GM23338 (cell line): ENCODE data around the gene CENPK. TPM values are rescaled to one million over a fixed set of nuclear protein-coding genes. Genes with fewer than 3 reads are reported as not detected.

Source experiments
- ATAC-seq: fragments of 200-7000 bp; cut with Tn5 transposase; 3 replicates; pipeline ENCODE4 v1.9.1; 2020
- DNase-seq: peaks from one replicate; pipeline ENCODE4 v3.0.0-alpha.2; 2015; ENCODE audit warnings: low spot score
- H2AFZ ChIP-seq: fragments of 200-600 bp; sonication (generic); 2 replicates; pipeline ENCODE4 v1.8.0; 2016; ENCODE audit warnings: antibody characterized with exemption, mild to moderate bottlenecking, moderate library complexity
- H3F3A ChIP-seq: fragments of 200-600 bp; sonication (generic); replicated peaks from 2 replicates; pipeline ENCODE4 v1.8.0; 2017; ENCODE audit warnings: antibody characterized with exemption, mixed run types, low read depth
- H3K27ac ChIP-seq: fragments of 200-600 bp; sonication (generic); 2 replicates; pipeline ENCODE4 v1.6.1; 2016; ENCODE audit warnings: low read depth
- H3K27me3 ChIP-seq: fragments of 200-600 bp; sonication (generic); 2 replicates; pipeline ENCODE4 v1.8.0; 2016; ENCODE audit warnings: mild to moderate bottlenecking, mixed run types, moderate library complexity; ENCODE audit not compliant: insufficient read depth
- H3K36me3 ChIP-seq: fragments of 200-600 bp; sonication (generic); 2 replicates; pipeline ENCODE4 v1.8.0; 2016; ENCODE audit warnings: mild to moderate bottlenecking; ENCODE audit not compliant: insufficient read depth
- H3K4me1 ChIP-seq: fragments of 200-600 bp; sonication (generic); 2 replicates; pipeline ENCODE4 v1.8.0; 2016; ENCODE audit warnings: mild to moderate bottlenecking, moderate library complexity; ENCODE audit not compliant: insufficient read depth
- H3K4me2 ChIP-seq: fragments of 200-600 bp; sonication (generic); 2 replicates; pipeline ENCODE4 v1.7.1; 2017; ENCODE audit warnings: mixed run types
- H3K4me3 ChIP-seq: fragments of 200-600 bp; sonication (generic); 2 replicates; pipeline ENCODE4 v1.6.1; 2016; ENCODE audit warnings: mixed run types
- H3K79me2 ChIP-seq: fragments of 200-600 bp; sonication (generic); replicated peaks from 2 replicates; pipeline ENCODE4 v1.8.0; 2017; ENCODE audit warnings: mild to moderate bottlenecking; ENCODE audit not compliant: insufficient read depth
- H3K9me2 ChIP-seq: fragments of 200-600 bp; sonication (generic); 2 replicates; pipeline ENCODE4 v1.8.0; 2017; ENCODE audit not compliant: insufficient read depth
- H4K20me1 ChIP-seq: fragments of 200-600 bp; sonication (generic); replicated peaks from 2 replicates; pipeline ENCODE4 v1.8.0; 2017; ENCODE audit warnings: mild to moderate bottlenecking; ENCODE audit not compliant: insufficient read depth
- H3K27ac Mint-ChIP-seq: 2 replicates; pipeline ENCODE4 v1.8.0; 2020; ENCODE audit warnings: inconsistent platforms, mild to moderate bottlenecking, moderate library complexity, mixed read lengths
- H3K27me3 Mint-ChIP-seq: 3 replicates; pipeline ENCODE4 v1.8.0; 2022; ENCODE audit warnings: low read depth, mild to moderate bottlenecking, moderate library complexity, mixed read lengths, inconsistent platforms; ENCODE audit not compliant: insufficient read depth, poor library complexity
- H3K36me3 Mint-ChIP-seq: 3 replicates; pipeline ENCODE4 v1.8.0; 2021; ENCODE audit warnings: low read depth, mild to moderate bottlenecking, inconsistent platforms, moderate library complexity, mixed read lengths
- H3K4me1 Mint-ChIP-seq: 3 replicates; pipeline ENCODE4 v1.8.0; 2020; ENCODE audit warnings: mild to moderate bottlenecking, inconsistent platforms, mixed read lengths
- H3K4me3 Mint-ChIP-seq: 3 replicates; pipeline ENCODE4 v1.8.0; 2021; ENCODE audit warnings: moderate library complexity, mild to moderate bottlenecking, inconsistent platforms, mixed read lengths
- H3K9me3 Mint-ChIP-seq: 3 replicates; pipeline ENCODE4 v1.8.0; 2020; ENCODE audit warnings: moderate library complexity, mild to moderate bottlenecking, inconsistent platforms, mixed read lengths
- CREB1 ChIP-seq: fragments of 250-450 bp; sonication (Bioruptor Pico); IDR thresholded peaks from 2 replicates; pipeline ENCODE4 v1.5.0; 2020; ENCODE audit warnings: low read depth, mild to moderate bottlenecking, moderate library complexity
- EZH2phosphoT487 ChIP-seq: fragments of 200-600 bp; sonication (generic); IDR thresholded peaks from one replicate; pipeline ENCODE4 v1.8.1; 2018; ENCODE audit warnings: antibody characterized with exemption; ENCODE audit not compliant: unreplicated experiment
- POLR2AphosphoS5 ChIP-seq: IDR thresholded peaks from 2 replicates; pipeline ENCODE4 v1.6.1; 2016; ENCODE audit warnings: antibody characterized with exemption, low read depth
- ZNF114 ChIP-seq: fragments of 250-450 bp; sonication (Bioruptor Pico); IDR thresholded peaks from 2 replicates; pipeline ENCODE4 v1.5.0; 2020; ENCODE audit warnings: mild to moderate bottlenecking, moderate library complexity
- polyA plus RNA-seq: library from polyadenylated mRNA; unstranded; fragments of >200 nt; fragmentation: Nextera tagmentation; extraction: Ambion mirVana; gene quantifications from 2 replicates; pipeline ENCODE4 v1.2.1, GENCODE V29; 2016
- total RNA-seq: library from RNA; depleted of rRNA; stranded (reverse); fragments of >200 nt; shearing (Covaris generic); gene quantifications from 2 replicates; pipeline ENCODE4 v1.2.3, GENCODE V29; 2014
- TF ChIP-seq, protein P1 (sequence below): fragments of 250-450 bp; sonication (Bioruptor Pico); IDR thresholded peaks from 2 replicates; pipeline ENCODE4 v1.5.0; 2020; ENCODE audit warnings: mild to moderate bottlenecking, moderate library complexity

The CENPK gene
- total and polyA plus RNA-seq, 2 experiments from 2014 or later, result 50.2 to 137 TPM

DNA sequence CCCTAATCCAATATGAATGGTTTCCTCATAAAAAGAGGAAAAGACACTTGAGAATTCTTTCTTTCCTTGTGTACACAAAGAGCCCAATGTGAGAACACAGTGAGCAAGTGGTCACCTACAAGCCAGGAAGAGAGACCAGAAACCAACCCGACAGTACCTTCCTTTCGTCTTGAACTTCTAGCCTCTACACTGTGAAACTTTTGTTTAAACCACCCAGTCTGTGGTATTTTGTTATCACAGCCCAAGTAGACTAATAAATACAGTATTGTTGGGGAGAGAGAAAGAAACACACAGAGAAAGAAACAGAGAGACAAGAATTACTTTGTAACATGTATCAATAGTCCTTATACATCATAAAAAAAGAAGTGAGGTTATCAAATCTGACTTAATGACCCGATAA, 37.2 kb downstream of the CENPK start:
- Histone ChIP-seq H3K79me2 (no peaks in the 10 kb centered on the region), H2AFZ (no peak overlapping the region), H3F3A (no peaks in the 10 kb centered on the region), H3K4me1 (no peaks in the 10 kb centered on the region), H3K27ac (no peak overlapping the region), H3K9me2 (no peaks in the 10 kb centered on the region), H4K20me1 (no peaks in the 10 kb centered on the region), H3K36me3 (no peaks in the 10 kb centered on the region), H3K27me3 (no peaks in the 10 kb centered on the region), H3K4me3 (no peak overlapping the region), H3K4me2 (no peak overlapping the region)
- no peak for ATAC-seq
- peaks cover 22% of the 10 kb centered on the region; the same call in 2 of the 3 replicates for H3K36me3 Mint-ChIP-seq
- no peaks in the 10 kb centered on the region for H3K9me3 Mint-ChIP-seq
- no peak for DNase-seq
- H3K27ac Mint-ChIP-seq, result no peak overlapping the region
- TF ChIP-seq CREB1 (CRISPR knock-in tag) (no peak), EZH2phosphoT487 (no peak), ZNF114 (no peak)
- TF ChIP-seq, protein P1, sequence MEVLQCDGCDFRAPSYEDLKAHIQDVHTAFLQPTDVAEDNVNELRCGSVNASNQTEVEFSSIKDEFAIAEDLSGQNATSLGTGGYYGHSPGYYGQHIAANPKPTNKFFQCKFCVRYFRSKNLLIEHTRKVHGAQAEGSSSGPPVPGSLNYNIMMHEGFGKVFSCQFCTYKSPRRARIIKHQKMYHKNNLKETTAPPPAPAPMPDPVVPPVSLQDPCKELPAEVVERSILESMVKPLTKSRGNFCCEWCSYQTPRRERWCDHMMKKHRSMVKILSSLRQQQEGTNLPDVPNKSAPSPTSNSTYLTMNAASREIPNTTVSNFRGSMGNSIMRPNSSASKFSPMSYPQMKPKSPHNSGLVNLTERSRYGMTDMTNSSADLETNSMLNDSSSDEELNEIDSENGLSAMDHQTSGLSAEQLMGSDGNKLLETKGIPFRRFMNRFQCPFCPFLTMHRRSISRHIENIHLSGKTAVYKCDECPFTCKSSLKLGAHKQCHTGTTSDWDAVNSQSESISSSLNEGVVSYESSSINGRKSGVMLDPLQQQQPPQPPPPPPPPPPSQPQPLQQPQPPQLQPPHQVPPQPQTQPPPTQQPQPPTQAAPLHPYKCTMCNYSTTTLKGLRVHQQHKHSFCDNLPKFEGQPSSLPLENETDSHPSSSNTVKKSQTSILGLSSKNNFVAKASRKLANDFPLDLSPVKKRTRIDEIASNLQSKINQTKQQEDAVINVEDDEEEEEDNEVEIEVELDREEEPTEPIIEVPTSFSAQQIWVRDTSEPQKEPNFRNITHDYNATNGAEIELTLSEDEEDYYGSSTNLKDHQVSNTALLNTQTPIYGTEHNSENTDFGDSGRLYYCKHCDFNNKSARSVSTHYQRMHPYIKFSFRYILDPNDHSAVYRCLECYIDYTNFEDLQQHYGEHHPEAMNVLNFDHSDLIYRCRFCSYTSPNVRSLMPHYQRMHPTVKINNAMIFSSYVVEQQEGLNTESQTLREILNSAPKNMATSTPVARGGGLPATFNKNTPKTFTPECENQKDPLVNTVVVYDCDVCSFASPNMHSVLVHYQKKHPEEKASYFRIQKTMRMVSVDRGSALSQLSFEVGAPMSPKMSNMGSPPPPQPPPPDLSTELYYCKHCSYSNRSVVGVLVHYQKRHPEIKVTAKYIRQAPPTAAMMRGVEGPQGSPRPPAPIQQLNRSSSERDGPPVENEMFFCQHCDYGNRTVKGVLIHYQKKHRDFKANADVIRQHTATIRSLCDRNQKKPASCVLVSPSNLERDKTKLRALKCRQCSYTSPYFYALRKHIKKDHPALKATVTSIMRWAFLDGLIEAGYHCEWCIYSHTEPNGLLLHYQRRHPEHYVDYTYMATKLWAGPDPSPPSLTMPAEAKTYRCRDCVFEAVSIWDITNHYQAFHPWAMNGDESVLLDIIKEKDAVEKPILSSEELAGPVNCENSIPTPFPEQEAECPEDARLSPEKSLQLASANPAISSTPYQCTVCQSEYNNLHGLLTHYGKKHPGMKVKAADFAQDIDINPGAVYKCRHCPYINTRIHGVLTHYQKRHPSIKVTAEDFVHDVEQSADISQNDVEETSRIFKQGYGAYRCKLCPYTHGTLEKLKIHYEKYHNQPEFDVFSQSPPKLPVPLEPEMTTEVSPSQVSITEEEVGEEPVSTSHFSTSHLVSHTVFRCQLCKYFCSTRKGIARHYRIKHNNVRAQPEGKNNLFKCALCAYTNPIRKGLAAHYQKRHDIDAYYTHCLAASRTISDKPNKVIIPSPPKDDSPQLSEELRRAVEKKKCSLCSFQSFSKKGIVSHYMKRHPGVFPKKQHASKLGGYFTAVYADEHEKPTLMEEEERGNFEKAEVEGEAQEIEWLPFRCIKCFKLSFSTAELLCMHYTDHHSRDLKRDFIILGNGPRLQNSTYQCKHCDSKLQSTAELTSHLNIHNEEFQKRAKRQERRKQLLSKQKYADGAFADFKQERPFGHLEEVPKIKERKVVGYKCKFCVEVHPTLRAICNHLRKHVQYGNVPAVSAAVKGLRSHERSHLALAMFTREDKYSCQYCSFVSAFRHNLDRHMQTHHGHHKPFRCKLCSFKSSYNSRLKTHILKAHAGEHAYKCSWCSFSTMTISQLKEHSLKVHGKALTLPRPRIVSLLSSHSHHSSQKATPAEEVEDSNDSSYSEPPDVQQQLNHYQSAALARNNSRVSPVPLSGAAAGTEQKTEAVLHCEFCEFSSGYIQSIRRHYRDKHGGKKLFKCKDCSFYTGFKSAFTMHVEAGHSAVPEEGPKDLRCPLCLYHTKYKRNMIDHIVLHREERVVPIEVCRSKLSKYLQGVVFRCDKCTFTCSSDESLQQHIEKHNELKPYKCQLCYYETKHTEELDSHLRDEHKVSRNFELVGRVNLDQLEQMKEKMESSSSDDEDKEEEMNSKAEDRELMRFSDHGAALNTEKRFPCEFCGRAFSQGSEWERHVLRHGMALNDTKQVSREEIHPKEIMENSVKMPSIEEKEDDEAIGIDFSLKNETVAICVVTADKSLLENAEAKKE, result no peak
- H3K27me3 Mint-ChIP-seq, result no peaks in the 10 kb centered on the region
- no peak overlapping the region for H3K4me3 Mint-ChIP-seq
- no peaks in the 10 kb centered on the region for H3K4me1 Mint-ChIP-seq

DNA sequence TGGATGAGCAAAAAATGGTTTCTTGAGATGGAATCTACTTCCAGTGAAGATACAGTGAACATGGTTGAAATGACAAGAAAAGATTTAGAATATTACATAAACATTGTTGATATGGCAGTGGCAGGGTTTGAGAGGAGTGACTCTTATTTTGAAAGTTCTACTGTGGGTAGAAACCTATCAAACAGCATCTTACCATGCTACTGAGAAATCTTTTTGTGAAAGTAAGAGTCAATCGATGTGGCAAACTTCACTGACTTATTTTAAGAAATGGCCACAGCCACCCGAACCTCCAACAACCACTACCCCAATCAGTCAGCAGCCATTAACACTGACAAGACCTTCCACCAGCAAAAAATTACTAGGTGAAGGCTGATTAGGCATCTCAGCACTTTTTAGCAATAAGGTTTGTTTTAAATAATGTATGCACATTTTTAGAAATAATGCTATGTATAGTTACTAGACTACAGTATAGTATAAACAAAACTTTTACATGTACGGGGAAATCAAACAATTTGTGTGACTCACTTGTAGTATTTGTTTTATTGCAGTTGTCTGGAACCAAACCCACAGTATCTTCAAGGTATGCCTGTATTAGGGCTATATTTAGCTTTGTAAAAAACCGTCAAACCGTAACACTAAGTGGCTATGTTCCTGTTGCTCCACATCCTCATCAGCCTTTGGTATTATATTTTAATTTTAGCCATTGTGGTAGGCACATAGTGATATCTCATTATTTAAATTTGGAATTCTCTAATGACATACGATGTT, 50.6 kb downstream of the CENPK start:
- no peaks in the 10 kb centered on the region for H3K9me3 Mint-ChIP-seq
- Histone ChIP-seq H3K36me3 (no peaks in the 10 kb centered on the region; the same call in 1 of the 2 replicates), H3K27me3 (no peaks in the 10 kb centered on the region), H4K20me1 (no peaks in the 10 kb centered on the region), H3K4me3 (no peak overlapping the region), H3K9me2 (no peaks in the 10 kb centered on the region), H3K27ac (no peak overlapping the region), H3K79me2 (no peaks in the 10 kb centered on the region), H3K4me2 (no peak overlapping the region), H3F3A (no peaks in the 10 kb centered on the region), H3K4me1 (no peaks in the 10 kb centered on the region), H2AFZ (no peak overlapping the region)
- no peaks in the 10 kb centered on the region for H3K27me3 Mint-ChIP-seq
- no peak overlapping the region for H3K27ac Mint-ChIP-seq
- no peak for ATAC-seq
- no peaks in the 10 kb centered on the region for H3K4me1 Mint-ChIP-seq
- TF ChIP-seq ZNF114 (no peak), POLR2AphosphoS5 (no peak)
- H3K4me3 Mint-ChIP-seq, result no peak overlapping the region
- no peaks in the 10 kb centered on the region; the same call in 2 of the 3 replicates for H3K36me3 Mint-ChIP-seq
- no peak for DNase-seq
